GM12874 (cell line): Measurements from ENCODE around the gene GGACT.

Experiments used
- CTCF ChIP-seq: IDR thresholded peaks from 2 replicates; pipeline ENCODE4 v1.5.1; 2011; ENCODE audit warnings: low read depth, mild to moderate bottlenecking, control low read depth, low read length, moderate library complexity; ENCODE audit not compliant: insufficient read depth

The GGACT gene

GRCh38 chr13:100526318-100527000 lies 62.1 kb downstream of the GGACT start:
- TF ChIP-seq CTCF = no peak

DNA sequence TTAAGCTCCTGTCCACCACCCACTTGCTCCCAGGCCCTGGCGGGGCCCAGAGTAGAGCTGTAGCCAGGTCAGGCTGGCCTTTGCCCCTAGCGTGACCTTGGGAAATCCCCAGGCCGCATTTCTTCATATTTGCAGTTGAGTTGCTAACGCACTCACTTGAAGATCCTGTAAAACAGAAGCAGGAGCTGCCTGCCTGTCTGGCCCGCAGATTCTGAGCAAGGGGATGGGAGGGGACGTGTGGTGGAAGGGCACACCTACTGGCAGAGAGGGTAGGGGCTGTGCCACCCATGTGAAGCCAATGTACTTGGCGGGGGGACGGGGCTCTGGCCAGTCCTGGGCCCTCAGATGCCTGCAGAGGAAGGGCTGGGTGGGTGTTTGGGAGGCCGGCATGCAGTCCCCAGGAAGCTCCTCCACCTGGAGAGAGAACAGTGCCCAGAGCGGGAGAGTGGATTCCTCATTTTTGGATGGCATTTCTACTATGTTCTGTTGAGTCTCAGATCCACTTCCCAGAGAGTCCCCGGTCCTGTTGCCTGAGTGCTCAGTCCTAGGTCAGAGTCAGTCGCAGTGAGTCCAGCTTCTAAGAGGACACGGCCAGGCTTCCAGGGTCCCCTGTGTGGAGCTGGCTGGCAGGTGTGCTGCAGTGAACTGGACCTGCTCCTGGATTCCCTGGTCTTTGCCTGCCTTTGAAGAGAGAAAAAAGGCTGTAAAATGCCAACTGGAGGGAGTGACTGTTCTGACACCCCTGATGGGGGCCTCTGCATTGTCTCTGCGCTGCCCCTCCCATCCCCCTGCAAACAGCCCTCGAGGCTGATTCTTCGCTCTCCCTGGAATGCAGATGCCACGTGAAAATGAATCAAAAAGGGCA lies 62.9 kb downstream of the GGACT start:
- no peak for TF ChIP-seq CTCF

DNA sequence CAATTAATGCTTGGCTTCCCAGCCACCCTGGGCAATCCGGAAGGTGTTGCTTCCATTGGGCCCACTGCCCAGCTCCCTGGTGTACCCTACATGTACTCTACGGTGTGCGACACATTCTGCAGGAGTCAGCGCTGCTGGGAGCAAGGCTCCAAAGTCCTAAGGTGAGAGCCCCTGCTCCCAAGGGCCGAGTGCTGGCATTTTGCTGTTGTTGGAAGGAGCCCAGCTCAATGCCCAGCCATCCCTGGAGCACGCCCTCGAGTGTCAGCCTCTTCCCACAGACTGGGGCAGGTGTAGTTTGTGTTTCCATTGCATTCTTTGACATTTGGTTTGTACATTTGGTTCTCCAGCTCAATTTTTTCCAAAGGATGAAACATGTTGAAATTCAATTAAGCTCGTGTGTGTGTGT lies 64.6 kb downstream of the GGACT start:
- TF ChIP-seq CTCF = no peak

GRCh38 chr13:100523411-100523810 lies 65.2 kb downstream of the GGACT start:
- no peak for TF ChIP-seq CTCF

DNA sequence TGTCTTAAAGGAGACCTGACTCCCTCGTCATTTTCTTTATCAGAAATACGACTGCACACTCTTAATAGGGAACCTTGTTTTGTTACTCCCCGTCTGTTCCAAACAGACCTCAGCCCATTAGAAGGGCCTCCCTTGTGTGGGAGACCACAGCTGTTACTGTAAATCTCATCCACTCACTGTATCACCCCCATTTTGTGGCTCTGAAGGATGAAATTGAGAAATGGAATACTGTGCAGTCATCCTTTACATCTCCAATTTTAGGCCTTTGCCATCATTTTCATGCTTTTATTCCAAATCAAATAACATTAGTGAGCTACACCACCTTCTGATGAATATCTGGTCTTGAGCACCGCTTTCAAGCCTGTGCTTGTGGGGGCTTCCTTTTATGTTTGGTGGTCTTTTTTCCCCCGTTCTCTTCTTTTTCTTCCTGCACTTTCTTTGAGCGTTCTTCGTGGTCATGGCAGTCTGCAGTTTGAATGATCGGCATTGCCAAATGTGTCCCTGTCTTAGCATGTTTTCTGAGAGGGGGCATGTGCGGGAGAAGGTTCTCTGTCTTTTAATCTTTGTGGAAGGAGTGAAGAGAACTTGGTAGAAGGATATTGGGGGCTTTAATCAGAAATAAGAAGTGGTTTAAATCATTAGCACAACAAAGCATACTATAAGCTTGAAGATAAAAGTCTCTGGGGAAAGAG lies 65.8 kb downstream of the GGACT start:
- TF ChIP-seq CTCF = no peak

DNA sequence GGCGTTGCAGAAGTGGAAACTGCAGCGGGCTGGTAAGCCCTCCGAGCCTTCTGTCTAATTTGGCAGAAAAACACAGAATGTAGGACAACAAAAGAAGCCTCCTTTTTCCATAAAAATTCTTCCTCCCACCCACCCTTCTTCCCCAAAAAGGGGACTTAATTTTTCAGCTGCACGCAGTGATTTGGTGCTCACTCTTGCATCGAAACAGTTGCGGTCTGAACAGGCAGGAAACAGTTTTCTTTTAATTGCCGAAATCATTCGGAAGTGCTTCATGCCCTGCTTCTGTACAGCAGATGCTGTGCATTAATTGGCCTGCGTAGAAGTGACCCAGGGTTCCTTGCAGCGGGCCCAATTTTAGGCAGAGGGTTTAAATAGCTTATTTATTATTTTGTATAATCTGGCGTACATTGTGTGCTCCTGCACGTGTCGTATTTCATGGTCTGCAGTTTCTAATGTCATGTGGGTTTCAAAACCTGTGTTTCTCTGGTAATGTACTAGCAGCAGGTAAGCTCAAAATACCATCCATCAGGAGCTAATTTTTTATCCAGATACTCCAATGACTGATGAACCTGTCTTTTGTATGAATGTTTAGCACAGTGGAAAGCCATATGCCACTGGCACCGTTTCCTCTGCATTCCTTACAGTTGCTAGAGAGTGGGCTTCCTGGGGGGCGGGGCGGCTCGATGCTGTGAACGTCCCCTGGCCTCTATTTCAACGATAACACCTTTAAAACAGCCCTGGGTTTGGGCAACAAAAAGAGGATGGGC lies 66.6 kb downstream of the GGACT start:
- no peak for TF ChIP-seq CTCF
